KOPT-K1 (cell line): Measurements from ENCODE around the gene PRSS36.

Experiments used
- H3K27ac ChIP-seq: fragments of 200-600 bp; sonication (generic); 2 replicates; pipeline ENCODE4 v1.5.1; 2016; ENCODE audit warnings: antibody characterized with exemption, mild to moderate bottlenecking, low read depth, low read length; ENCODE audit not compliant: poor library complexity, severe bottlenecking
- H3K36me3 ChIP-seq: fragments of 200-600 bp; sonication (generic); 2 replicates; pipeline ENCODE4 v1.5.1; 2017; ENCODE audit warnings: antibody characterized with exemption, mild to moderate bottlenecking, low read length, moderate library complexity; ENCODE audit not compliant: insufficient read depth
- H3K9me3 ChIP-seq: fragments of 200-600 bp; sonication (generic); 2 replicates; pipeline ENCODE4 v1.5.1; 2017; ENCODE audit warnings: antibody characterized with exemption, low read length, mild to moderate bottlenecking; ENCODE audit not compliant: insufficient read depth, poor library complexity, severe bottlenecking

The PRSS36 gene

DNA sequence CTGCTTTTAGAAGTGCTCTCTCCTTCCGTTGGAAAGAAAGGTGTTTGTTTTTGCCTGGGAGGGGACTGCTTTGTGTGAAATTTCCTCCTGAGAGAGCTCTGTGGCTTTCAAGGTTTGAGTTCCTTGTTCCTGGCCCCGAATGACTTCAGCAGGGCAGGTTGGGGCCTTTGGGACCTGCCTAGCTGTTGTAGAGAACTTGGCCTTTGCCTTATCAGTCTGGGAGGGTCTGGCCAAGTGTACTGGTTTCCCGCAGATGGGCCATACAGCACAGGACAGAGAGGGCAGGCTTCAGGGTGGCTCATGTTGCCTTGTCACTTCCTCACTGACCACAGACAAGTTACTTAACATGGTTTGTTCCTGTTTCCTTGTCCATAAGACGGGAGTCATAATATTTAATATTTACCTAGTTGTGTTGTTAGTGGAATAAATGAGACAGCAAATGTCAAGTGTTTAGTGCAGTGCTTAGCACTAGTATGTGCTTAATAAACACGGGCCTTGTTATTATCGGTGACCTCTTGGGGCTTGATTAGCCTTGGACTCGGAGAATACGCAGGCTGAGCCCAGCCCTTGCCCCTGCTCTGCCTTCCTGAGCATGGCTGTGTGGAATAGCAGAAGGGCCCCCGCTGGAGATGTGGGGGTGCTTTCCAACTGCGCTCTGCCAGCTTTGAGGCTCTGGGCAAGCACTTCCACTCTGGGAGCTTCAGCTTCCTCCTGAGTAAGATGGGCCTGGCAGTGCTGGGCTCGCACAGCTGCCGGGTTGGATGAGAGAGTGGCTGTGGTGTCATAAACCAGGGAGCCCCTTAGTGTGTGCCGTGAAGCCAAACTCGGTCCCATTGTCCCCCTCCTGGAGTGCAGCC lies 20.9 kb downstream of the PRSS36 start:
- H3K9me3 ChIP-seq = no peaks in the 10 kb centered on the region
- H3K36me3 ChIP-seq = peaks cover 54% of the 10 kb centered on the region
- no peak overlapping the region for H3K27ac ChIP-seq

DNA sequence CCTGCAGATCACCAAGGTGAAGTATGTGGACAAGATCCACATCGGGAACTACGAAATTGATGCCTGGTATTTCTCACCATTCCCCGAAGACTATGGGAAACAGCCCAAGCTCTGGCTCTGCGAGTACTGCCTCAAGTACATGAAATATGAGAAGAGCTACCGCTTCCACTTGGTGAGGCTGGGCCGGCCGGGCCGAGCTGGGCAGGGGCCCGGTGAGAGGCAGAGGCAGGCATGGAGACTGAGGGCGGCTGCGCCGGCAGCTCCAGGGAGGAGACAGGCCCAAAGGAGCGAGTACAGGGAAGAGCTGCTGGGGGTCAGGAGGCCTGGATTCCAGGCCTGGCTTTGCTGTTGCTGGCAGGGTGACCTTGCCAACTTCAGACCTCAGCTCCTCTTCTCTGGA lies 22.7 kb downstream of the PRSS36 start:
- H3K9me3 ChIP-seq = no peaks in the 10 kb centered on the region
- H3K27ac ChIP-seq = no peak overlapping the region
- peaks cover 71% of the 10 kb centered on the region for H3K36me3 ChIP-seq

DNA sequence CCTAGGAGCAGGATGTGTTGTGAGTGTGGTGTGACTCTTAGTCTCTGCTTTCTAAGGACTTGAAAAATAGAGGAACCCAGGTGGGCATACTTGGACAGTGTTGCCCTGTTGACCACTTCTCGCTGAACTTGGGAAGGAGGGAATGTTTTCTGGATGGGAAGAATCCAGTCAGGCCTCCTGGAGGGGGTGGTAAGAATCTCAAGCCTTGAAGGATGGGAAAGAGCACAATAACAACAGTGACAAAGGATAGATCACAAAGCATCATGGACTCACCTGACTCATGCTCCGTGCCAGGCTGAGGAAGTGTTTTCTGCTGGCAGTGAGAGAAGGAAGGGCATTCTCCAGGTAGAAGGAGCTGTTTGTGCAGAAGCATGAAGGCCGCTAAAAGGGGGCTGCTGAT lies 24.0 kb downstream of the PRSS36 start:
- peaks cover 72% of the 10 kb centered on the region for H3K36me3 ChIP-seq
- H3K27ac ChIP-seq = no peak overlapping the region
- H3K9me3 ChIP-seq = no peaks in the 10 kb centered on the region

DNA sequence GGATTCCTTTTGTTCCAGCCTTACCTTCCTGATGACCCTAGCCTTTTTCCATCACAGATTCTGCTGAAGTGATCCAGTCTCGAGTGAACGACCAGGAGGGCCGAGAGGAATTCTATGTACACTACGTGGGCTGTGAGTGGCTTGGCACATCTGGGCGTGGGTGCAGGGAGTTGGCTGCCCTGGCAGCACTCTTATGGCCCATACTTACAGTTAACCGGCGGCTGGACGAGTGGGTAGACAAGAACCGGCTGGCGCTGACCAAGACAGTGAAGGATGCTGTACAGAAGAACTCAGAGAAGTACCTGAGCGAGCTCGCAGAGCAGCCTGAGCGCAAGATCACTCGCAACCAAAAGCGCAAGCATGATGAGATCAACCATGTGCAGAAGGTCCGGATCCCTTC lies 29.7 kb downstream of the PRSS36 start:
- Histone ChIP-seq H3K27ac (no peak overlapping the region), H3K9me3 (no peaks in the 10 kb centered on the region), H3K36me3 (peaks cover 63% of the 10 kb centered on the region)

DNA sequence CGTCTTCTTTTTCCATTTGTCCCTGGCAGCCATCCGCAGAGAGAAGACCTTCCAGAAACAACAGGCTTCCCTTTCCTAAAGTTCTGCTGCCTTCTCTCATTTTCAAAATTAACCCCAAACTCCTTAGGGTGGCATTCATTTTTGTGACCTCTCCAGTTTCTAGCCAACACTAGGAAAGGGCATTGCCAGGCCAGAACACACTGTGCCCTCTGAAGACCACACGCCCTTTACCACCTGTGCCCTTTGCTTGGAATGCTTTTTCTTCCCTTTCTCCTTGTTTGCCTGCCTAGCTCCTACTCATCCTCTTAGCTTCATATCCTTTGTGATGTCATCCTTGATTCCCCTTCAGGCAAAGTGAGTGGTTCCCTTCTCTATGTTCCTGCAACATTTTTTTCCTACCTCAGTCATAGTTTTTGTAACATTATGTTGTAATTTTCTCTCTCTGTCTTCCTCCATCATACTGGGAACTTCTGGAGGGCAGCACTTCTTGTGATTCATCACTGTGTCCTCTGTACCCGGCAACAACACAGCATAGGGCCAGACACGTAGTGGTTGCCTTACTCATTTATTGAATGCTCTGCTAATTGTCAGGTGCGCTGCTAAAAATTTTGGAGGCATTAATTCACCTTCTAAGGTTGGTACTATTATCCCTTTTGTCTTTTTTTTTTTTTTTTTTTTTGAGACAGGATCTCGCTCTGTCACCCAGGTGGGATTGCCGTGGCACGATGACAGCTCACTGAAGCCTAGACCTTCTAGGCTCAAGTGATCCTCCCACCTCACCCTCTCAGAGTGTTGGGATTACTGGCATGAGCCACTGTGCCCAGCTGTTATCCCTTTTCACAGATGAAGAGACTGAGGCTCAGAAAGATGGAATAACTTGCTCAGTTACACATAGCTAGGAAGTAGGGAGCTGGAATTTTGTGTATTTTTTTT lies 31.4 kb downstream of the PRSS36 start:
- peak overlapping the region; percentile 85 for H3K27ac ChIP-seq
- no peaks in the 10 kb centered on the region for H3K9me3 ChIP-seq
- H3K36me3 ChIP-seq = peaks cover 53% of the 10 kb centered on the region

DNA sequence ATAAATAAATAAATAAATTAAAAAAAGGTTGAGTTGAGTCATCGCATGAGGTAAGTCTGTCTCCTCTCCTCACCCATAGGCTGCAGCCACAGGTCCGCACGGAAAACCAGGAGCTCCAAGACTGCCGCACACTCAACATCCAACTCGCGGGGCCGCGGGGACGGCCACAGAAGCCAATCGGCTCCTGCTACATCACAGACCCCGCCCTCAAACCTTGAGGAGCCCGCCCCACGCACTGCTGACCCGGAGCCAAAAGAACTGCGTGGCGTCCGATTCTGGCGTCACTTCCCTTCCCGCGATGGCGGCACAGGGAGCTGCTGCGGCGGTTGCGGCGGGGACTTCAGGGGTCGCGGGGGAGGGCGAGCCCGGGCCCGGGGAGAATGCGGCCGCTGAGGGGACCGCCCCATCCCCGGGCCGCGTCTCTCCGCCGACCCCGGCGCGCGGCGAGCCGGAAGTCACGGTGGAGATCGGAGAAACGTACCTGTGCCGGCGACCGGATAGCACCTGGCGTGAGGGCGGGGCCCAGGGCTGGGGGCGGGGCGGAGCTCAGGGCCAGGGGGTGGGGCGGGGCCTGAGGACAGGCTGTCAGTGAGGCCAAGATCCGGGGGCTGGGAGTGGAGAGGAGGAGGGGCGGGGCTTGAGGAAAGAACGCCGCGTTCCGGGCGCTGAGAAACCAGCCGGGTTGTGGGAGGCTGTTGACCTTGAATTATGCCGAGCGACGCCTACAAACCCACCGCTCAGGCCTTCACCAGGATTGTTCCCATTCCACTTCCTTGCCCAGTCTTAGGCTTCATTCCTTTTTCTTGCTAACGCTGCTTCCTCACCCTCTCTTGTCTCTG lies 32.3 kb downstream of the PRSS36 start, which contains the start of gene KAT8:
TSS of gene KAT8 (plus strand) at position 281 of the 839 bp plus-strand sequence. CDS start at position 299, 18 bp downstream.
- H3K9me3 ChIP-seq = no peaks in the 10 kb centered on the region
- H3K27ac ChIP-seq = peak within 1 kb of the TSS; percentile 85
- peaks cover 51% of the 10 kb centered on the region for H3K36me3 ChIP-seq

DNA sequence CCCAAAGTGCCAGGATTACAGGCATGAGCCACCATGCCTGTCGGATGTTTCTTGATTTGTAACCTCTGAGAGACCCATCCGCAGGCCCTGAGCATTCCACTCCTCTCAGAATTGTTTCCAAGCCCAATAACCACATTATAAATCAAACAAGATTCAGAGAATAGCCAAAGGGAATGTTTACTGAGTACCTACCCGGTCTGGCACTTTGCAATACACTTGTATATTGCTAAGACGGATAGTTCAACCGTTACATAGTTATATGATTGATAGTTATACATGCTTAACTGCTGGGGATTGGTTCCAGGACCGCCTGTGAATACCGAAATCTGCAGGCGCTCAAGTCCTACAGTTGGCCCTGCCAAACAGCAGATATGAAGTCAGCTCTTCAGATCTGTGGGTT lies 35.4 kb downstream of the PRSS36 start:
- no peaks in the 10 kb centered on the region for H3K9me3 ChIP-seq
- H3K27ac ChIP-seq = no peak overlapping the region

DNA sequence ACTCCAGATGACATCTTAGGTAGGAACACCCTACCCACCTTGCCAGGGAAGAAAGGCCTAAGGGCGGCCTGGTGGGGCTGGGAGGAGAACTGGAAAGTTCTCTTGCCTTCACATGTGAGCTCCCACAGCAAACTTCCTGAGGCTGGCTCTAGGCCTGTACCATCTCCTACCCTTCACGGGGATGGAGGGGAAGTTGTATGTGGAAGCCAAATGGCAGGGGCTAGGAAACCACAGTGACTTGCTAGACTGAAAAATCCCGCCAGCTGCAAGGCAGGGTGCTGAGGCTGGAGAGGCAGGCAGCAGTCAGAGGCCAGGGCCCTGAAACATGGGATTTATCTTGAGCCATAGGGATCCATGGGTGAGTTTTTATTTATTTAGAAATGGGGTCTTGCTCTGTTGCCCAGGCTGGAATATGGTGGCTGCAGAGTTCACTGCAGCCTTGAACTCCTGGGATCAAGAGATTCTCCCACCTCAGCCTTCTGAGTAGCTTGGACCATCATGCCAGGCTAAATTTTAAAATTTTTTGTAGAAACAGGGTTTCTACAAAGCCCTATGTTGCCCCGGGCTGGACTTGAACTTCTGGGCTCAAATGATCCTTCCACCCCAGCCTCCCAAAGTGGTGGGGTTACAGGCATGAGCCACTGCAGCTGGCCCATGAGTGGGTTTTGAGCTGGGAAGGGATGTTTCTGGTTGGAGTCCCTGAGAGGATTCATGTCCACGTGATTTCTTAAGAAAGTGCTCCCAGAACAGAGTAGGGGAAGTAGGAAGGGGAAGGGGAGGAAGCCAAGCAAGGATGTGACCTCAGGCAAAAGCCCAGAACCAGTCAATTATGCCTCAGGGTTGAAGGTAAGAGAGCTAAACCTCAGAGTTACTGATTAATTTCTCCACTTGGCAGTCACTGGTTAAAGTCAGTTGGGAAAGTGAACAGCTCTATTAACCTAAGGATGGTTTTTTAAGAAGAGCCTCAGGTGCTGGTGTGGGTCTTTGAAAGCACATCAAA lies 36.4 kb downstream of the PRSS36 start:
- Histone ChIP-seq H3K36me3 (peaks cover 41% of the 10 kb centered on the region), H3K9me3 (no peaks in the 10 kb centered on the region), H3K27ac (no peak overlapping the region)

More for the DNA sequence above, 35.4 kb downstream of the PRSS36 start:
- H3K36me3 ChIP-seq = peaks cover 51% of the 10 kb centered on the region

DNA sequence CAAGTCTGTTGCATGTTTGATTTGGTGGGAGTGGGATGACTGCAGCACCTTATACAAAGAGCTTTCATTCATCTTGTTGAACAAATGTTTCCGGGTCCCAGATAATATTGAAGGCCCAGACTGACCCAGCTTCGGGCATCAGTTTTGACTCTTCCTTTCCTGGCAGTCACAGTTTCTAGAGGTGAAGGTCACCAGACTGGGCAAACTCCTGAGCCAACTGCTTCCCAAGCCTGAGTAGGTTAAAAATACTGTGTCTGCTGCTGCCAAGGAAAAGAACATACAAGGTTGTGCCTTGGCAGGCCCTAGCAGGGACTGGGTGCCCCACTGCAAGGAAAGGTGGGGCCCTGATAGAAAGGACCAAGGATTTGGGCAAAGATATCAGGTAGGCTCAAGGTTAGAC lies 37.2 kb downstream of the PRSS36 start:
- no peak overlapping the region for H3K27ac ChIP-seq
- H3K9me3 ChIP-seq = no peaks in the 10 kb centered on the region

DNA sequence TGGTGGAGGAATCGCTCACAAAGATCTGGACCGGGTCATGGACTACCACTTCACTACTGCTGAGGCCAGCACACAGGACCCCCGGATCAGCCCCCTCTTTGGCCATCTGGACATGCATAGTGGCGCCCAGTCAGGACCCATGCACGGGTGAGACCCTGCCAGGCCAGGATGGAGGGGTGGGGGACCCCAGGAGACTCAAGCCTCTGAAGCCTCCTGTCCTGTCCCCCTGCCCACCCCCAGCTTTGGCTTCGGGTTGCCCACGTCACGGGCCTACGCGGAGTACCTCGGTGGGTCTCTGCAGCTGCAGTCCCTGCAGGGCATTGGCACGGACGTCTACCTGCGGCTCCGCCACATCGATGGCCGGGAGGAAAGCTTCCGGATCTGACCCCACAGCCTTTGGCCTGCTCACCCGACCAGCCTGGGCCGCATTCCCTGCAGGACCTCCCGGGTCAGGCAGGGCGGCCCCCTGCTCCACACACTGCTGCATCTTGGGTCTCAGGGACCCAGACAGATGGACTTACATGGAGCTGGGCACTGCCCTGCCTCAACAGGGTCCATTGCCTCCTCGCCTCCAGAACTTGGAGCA lies 37.9 kb downstream of the PRSS36 start:
- Histone ChIP-seq H3K27ac (no peak overlapping the region), H3K36me3 (peaks cover 39% of the 10 kb centered on the region), H3K9me3 (no peaks in the 10 kb centered on the region)

More for the DNA sequence above, 37.2 kb downstream of the PRSS36 start:
- H3K36me3 ChIP-seq = peaks cover 39% of the 10 kb centered on the region

DNA sequence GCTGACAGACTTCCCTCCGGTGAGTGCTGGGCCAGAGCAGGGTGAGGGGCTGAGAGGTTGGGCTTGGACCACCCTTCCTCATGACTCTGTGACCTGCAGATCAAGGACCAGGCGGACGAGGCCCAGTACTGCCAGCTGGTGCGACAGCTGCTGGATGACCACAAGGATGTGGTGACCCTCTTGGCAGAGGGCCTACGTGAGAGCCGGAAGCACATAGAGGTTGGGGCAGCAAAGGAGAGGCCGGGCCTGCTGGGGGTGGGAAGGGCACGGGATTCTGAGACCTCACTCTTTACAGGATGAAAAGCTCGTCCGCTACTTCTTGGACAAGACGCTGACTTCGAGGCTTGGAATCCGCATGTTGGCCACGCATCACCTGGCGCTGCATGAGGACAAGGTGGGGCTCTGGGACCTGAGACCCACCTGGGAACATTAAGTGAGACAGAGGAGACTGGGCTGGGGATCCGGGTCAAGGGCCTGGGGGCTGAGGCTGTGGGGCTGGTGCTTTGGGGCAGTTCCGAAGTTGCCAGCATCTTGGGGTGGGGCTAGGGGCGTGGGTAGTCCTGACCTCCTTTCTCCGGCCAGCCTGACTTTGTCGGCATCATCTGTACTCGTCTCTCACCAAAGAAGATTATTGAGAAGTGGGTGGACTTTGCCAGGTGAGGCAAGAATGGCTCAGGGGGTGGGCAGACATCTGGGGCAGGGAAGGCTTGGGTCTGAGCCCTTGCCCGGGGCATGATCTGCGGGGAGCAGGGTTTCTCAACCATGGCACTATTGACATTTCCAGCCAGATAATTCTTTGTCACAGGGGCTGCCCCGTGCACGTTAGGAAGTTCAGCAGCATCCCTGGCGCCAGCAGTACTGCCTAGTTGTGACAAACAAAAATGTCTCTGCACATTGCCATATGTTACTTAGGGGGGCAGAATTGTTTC lies 39.5 kb downstream of the PRSS36 start:
- Histone ChIP-seq H3K9me3 (no peaks in the 10 kb centered on the region), H3K27ac (no peak overlapping the region), H3K36me3 (peaks cover 39% of the 10 kb centered on the region)

DNA sequence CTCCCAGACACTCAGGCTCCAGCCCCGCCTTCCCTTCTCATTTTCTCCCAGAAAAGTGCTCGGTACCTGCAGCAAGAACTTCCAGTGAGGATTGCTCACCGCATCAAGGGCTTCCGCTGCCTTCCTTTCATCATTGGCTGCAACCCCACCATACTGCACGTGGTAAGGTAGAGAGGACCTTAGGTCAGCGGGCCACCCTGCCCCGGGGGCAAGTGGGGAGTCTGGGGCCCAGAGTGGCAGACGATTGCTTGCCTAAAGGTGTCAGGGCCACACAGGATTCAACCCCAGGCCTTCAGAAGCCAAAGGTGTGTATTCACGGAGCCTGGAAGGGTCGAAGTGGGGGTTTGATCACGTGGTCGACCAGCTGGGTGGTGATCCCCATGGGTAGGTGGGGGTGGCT lies 40.2 kb downstream of the PRSS36 start:
- Histone ChIP-seq H3K27ac (no peak overlapping the region), H3K9me3 (no peaks in the 10 kb centered on the region), H3K36me3 (peaks cover 39% of the 10 kb centered on the region)
